ENCODE results near the gene NDUFA11.
A peak's percentile ranks its signal among the peaks of the same experiment; 100 is the strongest.

The NDUFA11 gene

GRCh38 chr19:5903624-5904351, at the start of gene NDUFA11:
Gene NDUFA11 (minus strand): TSS chr19:5903790. CDS start chr19:5903708, 82 bp downstream.
- peak; percentile 91 for DNase-seq (ENCODE audit: low spot score)

GRCh38 chr19:5953030-5953589, 49.5 kb upstream of the NDUFA11 start:
- no peak for DNase-seq (ENCODE audit: low spot score)

GRCh38 chr19:5952193-5953029, 48.8 kb upstream of the NDUFA11 start:
- DNase-seq (ENCODE audit: low spot score), result no peak

GRCh38 chr19:5951338-5951861, 47.8 kb upstream of the NDUFA11 start:
- DNase-seq (ENCODE audit: low spot score), result no peak

- DNase-seq (ENCODE audit: low spot score), result no peak
Measured at GRCh38 chr19:5950741-5951140, 47.2 kb upstream of the NDUFA11 start.

- DNase-seq (ENCODE audit: low spot score), result no peak
Measured at GRCh38 chr19:5949792-5950305, 46.3 kb upstream of the NDUFA11 start.

GRCh38 chr19:5948752-5949564, 45.4 kb upstream of the NDUFA11 start:
- DNase-seq (ENCODE audit: low spot score), result no peak

GRCh38 chr19:5947435-5947834, 43.8 kb upstream of the NDUFA11 start:
- no peak for DNase-seq (ENCODE audit: low spot score)

GRCh38 chr19:5943623-5944022, 40.0 kb upstream of the NDUFA11 start:
- DNase-seq (ENCODE audit: low spot score), result no peak

GRCh38 chr19:5943045-5943444, 39.5 kb upstream of the NDUFA11 start:
- no peak for DNase-seq (ENCODE audit: low spot score)

GRCh38 chr19:5941673-5942072, 38.1 kb upstream of the NDUFA11 start:
- DNase-seq (ENCODE audit: low spot score), result no peak

GRCh38 chr19:5940260-5941208, 36.9 kb upstream of the NDUFA11 start:
- DNase-seq (ENCODE audit: low spot score), result no peak

GRCh38 chr19:5937550-5937949, 34.0 kb upstream of the NDUFA11 start:
- no peak for DNase-seq (ENCODE audit: low spot score)

- no peak for DNase-seq (ENCODE audit: low spot score)
Measured at GRCh38 chr19:5936292-5936592, 32.7 kb upstream of the NDUFA11 start.

- DNase-seq (ENCODE audit: low spot score), result no peak
Measured at GRCh38 chr19:5935473-5936291, 32.1 kb upstream of the NDUFA11 start.

- DNase-seq (ENCODE audit: low spot score), result no peak
Measured at GRCh38 chr19:5934774-5935472, 31.3 kb upstream of the NDUFA11 start.

GRCh38 chr19:5934069-5934401, 30.4 kb upstream of the NDUFA11 start:
- no peak for DNase-seq (ENCODE audit: low spot score)

- DNase-seq (ENCODE audit: low spot score), result no peak
Measured at GRCh38 chr19:5933391-5934068, 29.9 kb upstream of the NDUFA11 start.
